T-helper 1 cell treated with Interleukin-12 subunit alpha and Interleukin-12 subunit beta and Interleukin-4 antibody, amounts not matched to agents 30 ng/mL and 1 ng/mL, for 36 hours (primary cell): ENCODE measurements around the gene HYAL2. TPM values are rescaled to one million over a fixed set of nuclear protein-coding genes. Genes with fewer than 3 reads are reported as not detected.

Experiments used
- intact Hi-C: fragments of 100-400 bp; cut with micrococcal nuclease; formaldehyde crosslinking; loops from one replicate; pipeline ENCODE4 v1.15.1; 2024
- total RNA-seq: library from RNA; stranded (reverse); gene quantifications from 2 replicates; pipeline ENCODE4 v1.2.3, GENCODE V29; 2022

The HYAL2 gene
- total RNA-seq, 1 donor from 2014 or later, result 7.9 TPM

GRCh38 chr3:50351323-50351697, 28.8 kb upstream of the HYAL2 start:
- intact Hi-C loops, result loop anchor here (1.0 to 10.0 kb wide), 9 partner anchors 8 to 1703 kb away; partner anchors contain the start of genes DUSP7, HEMK1, IFRD2 and MANF

GRCh38 chr3:50350527-50351322, 28.2 kb upstream of the HYAL2 start, which contains the start of the genes CYB561D2 and NPRL2:
Gene CYB561D2, plus strand, starts transcription at chr3:50350862. Its CDS starts 572 bp downstream, at chr3:50351434.
Gene NPRL2, minus strand, starts transcription at chr3:50350775. Its CDS starts 123 bp downstream, at chr3:50350652.
- intact Hi-C loops, result loop anchor here (1.0 to 10.0 kb wide), 14 partner anchors 9 to 1704 kb away; partner anchors contain the start of genes DUSP7, HEMK1, HYAL3 and IFRD2

- intact Hi-C loops, result loop anchor here (1.0 to 10.0 kb wide), 11 partner anchors 9 to 1705 kb away; partner anchors contain the start of genes DUSP7, HEMK1, HYAL3 and MANF
Observed at GRCh38 chr3:50350213-50350526, 27.6 kb upstream of the HYAL2 start.

- intact Hi-C loops, result loop anchor here (1.0 to 5.0 kb wide), 3 partner anchors 195 to 1340 kb away; no protein-coding TSS in a partner anchor
Observed at GRCh38 chr3:50347187-50347813, 24.8 kb upstream of the HYAL2 start.

GRCh38 chr3:50345586-50346234, 23.2 kb upstream of the HYAL2 start, which contains the start of gene ZMYND10:
Gene ZMYND10, minus strand, starts transcription at chr3:50345732. Its CDS starts 153 bp downstream, at chr3:50345579.
- intact Hi-C loops, result loop anchor here (2.0 to 5.0 kb wide), 2 partner anchors 13 to 1342 kb away; partner anchors contain the start of gene TMEM115

GRCh38 chr3:50345008-50345407, 22.5 kb upstream of the HYAL2 start:
- intact Hi-C loops, result loop anchor here (2.0 to 5.0 kb wide), 2 partner anchors 14 to 1342 kb away; partner anchors contain the start of gene TMEM115

- intact Hi-C loops, result no loop called here
Observed at GRCh38 chr3:50342813-50343633, 20.5 kb upstream of the HYAL2 start.

- intact Hi-C loops, result loop anchor here (1.0 kb wide), 1 partner anchor 8 kb away; the partner anchor contains the start of genes CYB561D2 and NPRL2
Observed at GRCh38 chr3:50341996-50342650, 19.6 kb upstream of the HYAL2 start.

GRCh38 chr3:50341537-50341936, 19.0 kb upstream of the HYAL2 start:
- intact Hi-C loops, result loop anchor here (1.0 kb wide), 1 partner anchor 9 kb away; the partner anchor contains the start of genes CYB561D2 and NPRL2

- intact Hi-C loops, result loop anchor here (1.0 kb wide), 1 partner anchor 10 kb away; the partner anchor contains the start of genes CYB561D2 and NPRL2
Observed at GRCh38 chr3:50340448-50341329, 18.1 kb upstream of the HYAL2 start, which contains the start of gene RASSF1. Gene RASSF1, minus strand, starts transcription at chr3:50340836. Its CDS starts 31 bp downstream, at chr3:50340805.

- intact Hi-C loops, result no loop called here
Observed at GRCh38 chr3:50340147-50340447, 17.6 kb upstream of the HYAL2 start.

GRCh38 chr3:50339485-50340146, 17.1 kb upstream of the HYAL2 start:
- intact Hi-C loops, result loop anchor here (2.0 to 5.0 kb wide), 2 partner anchors 1045 to 1158 kb away; partner anchors contain the start of gene MANF

GRCh38 chr3:50338965-50339364, 16.4 kb upstream of the HYAL2 start:
- intact Hi-C loops, result loop anchor here (2.0 to 5.0 kb wide), 2 partner anchors 1046 to 1158 kb away; partner anchors contain the start of gene MANF

- intact Hi-C loops, result loop anchor here (1.0 to 5.0 kb wide), 10 partner anchors 9 to 1160 kb away; partner anchors contain the start of genes CYB561D2, HYAL3, IFRD2 and MAPKAPK3
Observed at GRCh38 chr3:50337175-50337861, 14.8 kb upstream of the HYAL2 start.

GRCh38 chr3:50336452-50337174, 14.1 kb upstream of the HYAL2 start:
- intact Hi-C loops, result loop anchor here (1.0 to 5.0 kb wide), 10 partner anchors 8 to 1161 kb away; partner anchors contain the start of genes CYB561D2, HYAL3, IFRD2 and MAPKAPK3

GRCh38 chr3:50334339-50335075, 12.0 kb upstream of the HYAL2 start:
- intact Hi-C loops, result loop anchor here (5.0 kb wide), 1 partner anchor 1163 kb away; no protein-coding TSS in a partner anchor
